Stimulated activated CD8-positive, alpha-beta memory T cell treated with anti-CD3 and anti-CD28 coated beads, Interleukin-7, amount 100 ng/mL, for 4 hours (primary cell): ENCODE data around the gene HTRA1.

Experiments
- DNase-seq, 2 donors: peaks; one replicate each; pipeline ENCODE4 v3.0.0-alpha.2; 2020; ENCODE audit warnings: low read depth in 2 of 2

HTRA1 gene

GRCh38 chr10:122553341-122553740 lies 92.0 kb downstream of the HTRA1 start:
- no peak for DNase-seq

GRCh38 chr10:122554131-122555036 lies 93.0 kb downstream of the HTRA1 start:
- DNase-seq: no peak

GRCh38 chr10:122555442-122555841 lies 94.1 kb downstream of the HTRA1 start:
- no peak for DNase-seq

- DNase-seq: no peak
These were observed 96.2 kb downstream of the HTRA1 start for GRCh38 chr10:122557516-122557915.

GRCh38 chr10:122558452-122558851 lies 97.1 kb downstream of the HTRA1 start:
- DNase-seq: no peak

GRCh38 chr10:122559228-122559627 lies 97.9 kb downstream of the HTRA1 start:
- no peak for DNase-seq

GRCh38 chr10:122560279-122560804 lies 99.0 kb downstream of the HTRA1 start, which contains the start of gene DMBT1:
DMBT1 (plus strand) TSS chr10:122560754; CDS start chr10:122560771, 17 bp downstream.
- no peak for DNase-seq

GRCh38 chr10:122561212-122561611 lies 99.9 kb downstream of the HTRA1 start:
- DNase-seq: no peak

- DNase-seq: no peak
These were observed 100.4 kb downstream of the HTRA1 start for GRCh38 chr10:122561792-122562191.
